Measurements from ENCODE around the gene ALDH3B1. TPM values are rescaled to one million over a fixed set of nuclear protein-coding genes. Genes with fewer than 3 reads are reported as not detected.

ALDH3B1 gene
- total and polyA plus RNA-seq, 2 of the 4 experiments (the other 2 are of a cell fraction): 11.8 to 22.8 TPM

DNA sequence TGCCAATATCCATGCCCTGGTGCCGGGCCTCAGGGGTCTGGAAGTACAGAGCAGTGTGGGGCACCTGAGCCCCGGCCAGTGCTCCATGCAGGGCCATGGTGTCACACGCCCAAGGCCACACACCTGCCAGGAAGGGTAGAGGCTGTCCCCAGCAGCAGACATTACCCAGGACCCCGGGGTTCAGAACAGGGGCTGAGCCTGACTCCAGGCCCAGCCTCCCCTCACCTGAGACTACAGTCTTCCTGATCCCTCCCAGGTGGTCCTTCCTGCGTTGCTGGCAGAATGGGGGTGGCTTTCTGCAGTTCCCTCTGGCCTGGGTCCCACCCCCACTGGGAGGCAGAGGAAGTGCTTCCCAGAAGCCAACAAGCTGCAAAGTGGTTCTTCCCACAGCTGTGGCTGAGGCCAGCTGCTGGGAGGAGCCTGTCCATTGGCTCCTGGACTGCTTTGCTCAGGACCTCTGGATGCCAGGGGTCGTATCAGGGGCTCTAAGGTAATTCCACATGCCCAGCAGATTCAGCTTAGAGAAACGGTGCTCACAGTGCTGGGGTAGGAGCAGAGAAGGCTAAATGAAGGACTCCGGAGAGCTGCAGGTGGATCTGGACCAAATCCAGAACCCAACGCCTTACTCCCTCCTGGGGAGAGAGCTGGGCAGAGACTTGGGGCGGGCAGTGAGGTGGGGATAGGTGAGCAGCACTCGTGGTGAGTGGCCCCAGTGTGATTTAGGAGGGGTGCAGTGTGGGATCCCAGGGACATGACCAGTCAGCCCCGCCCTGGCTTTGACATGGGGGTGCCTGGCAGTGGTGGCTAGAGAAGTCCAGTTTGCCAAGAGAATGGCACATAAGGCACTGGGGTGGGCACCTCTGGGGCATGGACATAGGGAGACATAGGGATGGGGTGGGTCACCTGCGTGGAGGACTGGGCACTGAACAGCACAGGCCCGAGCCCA, 41.3 kb downstream of the ALDH3B1 start (continued):
- TF ChIP-seq CEBPB (IDR thresholded peaks at IDR 0.05; ENCODE audit: low read depth, low read length) (no peak), CHD1 (IDR thresholded peaks at IDR 0.05; ENCODE audit: low read depth, low read length) (no peak)

DNA sequence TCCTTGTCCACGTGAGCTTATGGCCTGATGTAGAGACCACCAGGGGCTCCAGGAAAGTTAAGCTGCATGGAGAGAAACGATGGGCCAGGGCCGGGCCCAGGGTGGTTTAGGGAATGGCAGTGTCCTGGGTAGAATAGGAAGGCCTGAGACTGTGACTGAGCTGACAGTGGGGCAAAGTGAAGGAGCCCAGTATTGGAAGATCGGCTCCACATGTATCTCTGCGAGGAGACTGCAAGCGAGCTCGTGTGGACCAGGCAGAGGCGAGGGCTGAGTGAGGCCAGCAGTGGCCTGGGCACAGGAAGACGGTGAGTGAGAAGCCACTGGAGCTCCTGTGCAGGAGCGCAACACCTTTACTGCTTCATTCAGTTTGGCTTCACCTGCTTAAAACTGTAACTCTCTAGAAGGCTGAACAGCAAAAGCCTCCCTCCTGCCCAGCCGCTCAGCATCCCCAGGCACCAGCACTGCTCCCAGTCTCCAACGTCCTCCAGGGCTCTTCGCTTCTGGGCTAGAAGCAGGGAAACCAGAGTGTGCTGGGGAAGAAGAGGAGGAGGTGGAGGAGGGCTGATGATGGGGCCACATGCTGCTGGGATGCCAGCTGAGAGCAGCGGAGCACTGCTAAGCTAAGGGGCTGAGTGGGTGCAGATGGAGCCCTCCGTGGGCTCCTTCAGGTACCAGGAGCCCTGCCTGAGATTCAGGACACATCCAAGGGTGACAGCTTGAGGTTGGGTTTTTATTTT, 42.2 kb downstream of the ALDH3B1 start:
- peaks cover 4% of the 10 kb centered on the region; the same call in 1 of the 2 replicates for H3K9me1 ChIP-seq (ENCODE audit: insufficient read depth, low read length)
- no peak overlapping the region for H3K18ac ChIP-seq (ENCODE audit: low read depth, low read length)
- H2BK5ac ChIP-seq (ENCODE audit: low read depth, low read length, poor library complexity, severe bottlenecking): no peak overlapping the region
- H2AK5ac ChIP-seq (ENCODE audit: low read depth, low read length): no peak overlapping the region
- H3K56ac ChIP-seq (ENCODE audit: extremely low read depth, insufficient read depth, low read length): no peak overlapping the region
- BruUV-seq (replicated peaks): no TSS peak
- H4K20me1 ChIP-seq (ENCODE audit: insufficient read depth, low read length): no peaks in the 10 kb centered on the region; the same call in none of the 2 replicates
- peaks cover 48% of the 10 kb centered on the region for H3K36me3 ChIP-seq (ENCODE audit: control insufficient read depth, insufficient read depth, low read length)
- DNase-seq: no peak
- H3K27me3 ChIP-seq (ENCODE audit: control insufficient read depth, insufficient read depth, low read length): no peaks in the 10 kb centered on the region
- H2AFZ ChIP-seq (replicated peaks; ENCODE audit: low read length, poor library complexity): no peak overlapping the region
- H3K79me1 ChIP-seq (ENCODE audit: low read depth in 1 of 2, low read length in 2 of 2): peaks cover 0 to 4% of the 10 kb centered on the region in 2 experiments; a peak in 2 of 4 replicates
- intact Hi-C loops (cut with micrococcal nuclease): no loop called here
- H2AK9ac ChIP-seq (replicated peaks; ENCODE audit: low read depth, low read length, poor library complexity): no peak overlapping the region
- H3K4me2 ChIP-seq (ENCODE audit: low read depth, low read length): no peak overlapping the region
- no peak overlapping the region for H3K9ac ChIP-seq (ENCODE audit: low read depth, low read length)
- in situ Hi-C loops (cut with MboI; ENCODE audit: low sequenced_read_pairs): no loop called here
- no peak overlapping the region for H2BK120ac ChIP-seq (ENCODE audit: low read depth, low read length)
- no peak overlapping the region for H4K91ac ChIP-seq (ENCODE audit: insufficient read depth, low read depth, low read length)
- dilution Hi-C loops (cut with HindIII; ENCODE audit: low sequenced_read_pairs, unreplicated experiment): no loop called here
- ChIA-PET CTCF (interaction anchor here (0.6 to 1.4 kb wide), 2 partner anchors 10 to 355 kb away, joined by 3 read pairs; no protein-coding TSS in a partner anchor), POLR2A (ENCODE audit: unreplicated experiment) (no interaction called here)
- no peak overlapping the region for H3K4me3 ChIP-seq (ENCODE audit: insufficient read depth, low read depth, low read length)
- H3K4ac ChIP-seq (ENCODE audit: low read depth, low read length): no peak overlapping the region
- H2BK20ac ChIP-seq (ENCODE audit: low read depth, low read length): no peak overlapping the region
- H3K27ac ChIP-seq (ENCODE audit: insufficient read depth, low read length): no peak overlapping the region
- H3K14ac ChIP-seq (replicated peaks; ENCODE audit: low read depth, low read length): no peak overlapping the region
- no peak overlapping the region for H4K8ac ChIP-seq (ENCODE audit: low read depth in 2 of 2, low read length in 2 of 2)
- TF ChIP-seq RCOR1 (IDR thresholded peaks at IDR 0.05; ENCODE audit: insufficient replicate concordance, low read length): no peak
- TF ChIP-seq CEBPB (IDR thresholded peaks at IDR 0.05; ENCODE audit: low read depth, low read length): no peak
- TF ChIP-seq MAFK (IDR thresholded peaks at IDR 0.05; ENCODE audit: low read depth, low read length): no peak
- TF ChIP-seq POLR2A (IDR thresholded peaks at IDR 0.05; ENCODE audit: low read depth, low read length): no peak
- no peak for TF ChIP-seq NFE2L2 (IDR thresholded peaks at IDR 0.05; ENCODE audit: low read depth, low read length)
- TF ChIP-seq, protein P1, sequence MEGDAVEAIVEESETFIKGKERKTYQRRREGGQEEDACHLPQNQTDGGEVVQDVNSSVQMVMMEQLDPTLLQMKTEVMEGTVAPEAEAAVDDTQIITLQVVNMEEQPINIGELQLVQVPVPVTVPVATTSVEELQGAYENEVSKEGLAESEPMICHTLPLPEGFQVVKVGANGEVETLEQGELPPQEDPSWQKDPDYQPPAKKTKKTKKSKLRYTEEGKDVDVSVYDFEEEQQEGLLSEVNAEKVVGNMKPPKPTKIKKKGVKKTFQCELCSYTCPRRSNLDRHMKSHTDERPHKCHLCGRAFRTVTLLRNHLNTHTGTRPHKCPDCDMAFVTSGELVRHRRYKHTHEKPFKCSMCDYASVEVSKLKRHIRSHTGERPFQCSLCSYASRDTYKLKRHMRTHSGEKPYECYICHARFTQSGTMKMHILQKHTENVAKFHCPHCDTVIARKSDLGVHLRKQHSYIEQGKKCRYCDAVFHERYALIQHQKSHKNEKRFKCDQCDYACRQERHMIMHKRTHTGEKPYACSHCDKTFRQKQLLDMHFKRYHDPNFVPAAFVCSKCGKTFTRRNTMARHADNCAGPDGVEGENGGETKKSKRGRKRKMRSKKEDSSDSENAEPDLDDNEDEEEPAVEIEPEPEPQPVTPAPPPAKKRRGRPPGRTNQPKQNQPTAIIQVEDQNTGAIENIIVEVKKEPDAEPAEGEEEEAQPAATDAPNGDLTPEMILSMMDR (conservative IDR thresholded peaks at IDR 0.05; ENCODE audit: low read depth, low read length): no peak
- no peaks in the 10 kb centered on the region for H3K9me3 ChIP-seq (ENCODE audit: control insufficient read depth, insufficient read depth, low read length)
- no peak overlapping the region for H4K5ac ChIP-seq (ENCODE audit: low read depth, low read length)
- no peak overlapping the region for H3K23ac ChIP-seq (ENCODE audit: low read depth, low read length)
- no peak overlapping the region for H2BK15ac ChIP-seq (ENCODE audit: low read depth, low read length)
- no peaks in the 10 kb centered on the region for H3K4me1 ChIP-seq (ENCODE audit: control insufficient read depth, insufficient read depth, low read length)
- 95% methylated on average over 7 of the region's 15 CpGs; no CpG with 5 or more reads in 1 of the 2 experiments for WGBS, 2 experiments (ENCODE audit: extremely low coverage in 2 of 2, insufficient read length in 1 of 2)
- ATAC-seq (ENCODE audit: low read depth): no peak

Data from IMR-90 (cell line).